Measurements from ENCODE around the gene TMEM187.
A peak's percentile ranks its signal among the peaks of the same experiment; 100 is the strongest.

Gene TMEM187

DNA sequence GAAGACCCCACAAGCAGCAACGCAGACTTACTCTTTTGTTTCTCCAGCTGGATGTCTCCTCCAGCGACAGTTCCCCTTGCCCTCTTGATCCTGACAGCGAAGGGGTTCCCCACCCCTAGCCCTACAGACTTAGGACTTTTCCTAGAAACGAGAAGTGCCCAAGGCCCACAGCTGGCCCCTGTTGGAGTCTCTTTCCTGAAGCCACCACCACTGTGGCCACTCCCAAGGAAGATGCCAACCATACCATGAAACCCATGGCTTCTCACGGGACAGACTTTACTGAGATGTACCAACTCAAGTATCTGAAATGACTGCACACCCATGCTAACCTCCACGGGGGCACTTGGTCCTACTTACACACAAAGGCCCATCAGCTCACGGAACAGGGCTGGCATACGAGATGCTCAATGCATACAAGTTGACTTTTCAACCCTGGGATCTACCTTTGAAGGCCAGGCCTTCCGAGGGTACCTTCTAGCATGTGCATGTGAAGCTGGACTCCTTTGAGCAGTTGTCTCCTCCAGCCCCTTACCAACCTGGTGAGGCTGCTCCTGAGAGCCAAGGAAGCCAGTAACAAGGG lies 48.1 kb downstream of the TMEM187 start:
- peak overlapping the region; percentile 97 for H3K27ac Mint-ChIP-seq
- H3K36me3 Mint-ChIP-seq, result peaks cover 11% of the 10 kb centered on the region
- no peaks in the 10 kb centered on the region for H3K9me3 Mint-ChIP-seq
- H3K4me1 Mint-ChIP-seq, result peaks cover 18% of the 10 kb centered on the region
- ATAC-seq, result no peak
- peak overlapping the region; percentile 89 for H3K4me3 Mint-ChIP-seq
- no peaks in the 10 kb centered on the region for H3K27me3 Mint-ChIP-seq

DNA sequence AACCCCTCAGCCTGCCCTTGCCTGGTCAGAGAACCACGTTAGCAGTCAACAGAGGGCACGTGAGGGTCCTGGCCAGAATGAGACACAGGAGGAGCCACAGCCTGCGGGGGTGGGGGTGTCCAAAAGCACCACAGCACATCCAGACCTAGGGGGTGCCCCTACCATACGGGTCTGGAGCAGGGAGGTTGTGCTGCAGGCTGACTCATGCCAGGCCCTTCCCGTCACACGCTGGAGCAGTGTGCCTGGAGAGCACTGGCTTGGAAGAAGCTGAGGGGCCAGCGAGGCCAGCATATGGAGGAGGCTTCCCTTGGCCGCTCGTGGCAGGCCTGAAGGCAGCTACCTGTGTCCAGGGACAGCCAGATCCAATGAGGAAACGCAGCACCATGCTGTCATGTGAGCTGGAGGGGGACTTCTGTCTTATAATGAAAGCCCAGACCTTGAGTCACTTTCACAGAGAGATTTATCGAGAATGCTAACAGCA lies 48.6 kb downstream of the TMEM187 start:
- ATAC-seq, result no peak
- Mint-ChIP-seq H3K27me3 (no peaks in the 10 kb centered on the region), H3K27ac (peak overlapping the region; percentile 97), H3K4me1 (peaks cover 13% of the 10 kb centered on the region), H3K36me3 (peaks cover 6% of the 10 kb centered on the region), H3K4me3 (no peak overlapping the region), H3K9me3 (no peaks in the 10 kb centered on the region)

GRCh38 chrX:154022108-154022507 lies 49.6 kb downstream of the TMEM187 start:
- H3K27me3 Mint-ChIP-seq, result no peaks in the 10 kb centered on the region
- H3K4me3 Mint-ChIP-seq, result no peak overlapping the region
- H3K4me1 Mint-ChIP-seq, result peaks cover 13% of the 10 kb centered on the region
- H3K36me3 Mint-ChIP-seq, result peaks cover 6% of the 10 kb centered on the region
- H3K9me3 Mint-ChIP-seq, result no peaks in the 10 kb centered on the region
- ATAC-seq, result no peak
- no peak overlapping the region for H3K27ac Mint-ChIP-seq

GRCh38 chrX:154023276-154024000 lies 50.9 kb downstream of the TMEM187 start:
- no peaks in the 10 kb centered on the region for H3K27me3 Mint-ChIP-seq
- H3K4me3 Mint-ChIP-seq, result no peak overlapping the region
- H3K4me1 Mint-ChIP-seq, result peaks cover 13% of the 10 kb centered on the region
- no peak for ATAC-seq
- H3K9me3 Mint-ChIP-seq, result no peaks in the 10 kb centered on the region
- H3K36me3 Mint-ChIP-seq, result peaks cover 7% of the 10 kb centered on the region
- H3K27ac Mint-ChIP-seq, result no peak overlapping the region

- Mint-ChIP-seq H3K4me1 (peaks cover 8% of the 10 kb centered on the region), H3K27ac (no peak overlapping the region), H3K36me3 (peaks cover 8% of the 10 kb centered on the region), H3K27me3 (no peaks in the 10 kb centered on the region), H3K4me3 (no peak overlapping the region), H3K9me3 (no peaks in the 10 kb centered on the region)
- no peak for ATAC-seq
Observed at GRCh38 chrX:154024271-154024670, 51.7 kb downstream of the TMEM187 start.

GRCh38 chrX:154025230-154025629 lies 52.7 kb downstream of the TMEM187 start:
- no peaks in the 10 kb centered on the region for H3K9me3 Mint-ChIP-seq
- no peak for ATAC-seq
- H3K4me3 Mint-ChIP-seq, result no peak overlapping the region
- H3K27ac Mint-ChIP-seq, result no peak overlapping the region
- peaks cover 8% of the 10 kb centered on the region for H3K36me3 Mint-ChIP-seq
- peaks cover 6% of the 10 kb centered on the region for H3K4me1 Mint-ChIP-seq
- no peaks in the 10 kb centered on the region for H3K27me3 Mint-ChIP-seq

- Mint-ChIP-seq H3K27me3 (no peaks in the 10 kb centered on the region), H3K4me1 (no peaks in the 10 kb centered on the region), H3K4me3 (no peak overlapping the region), H3K36me3 (peaks cover 8% of the 10 kb centered on the region), H3K9me3 (no peaks in the 10 kb centered on the region), H3K27ac (no peak overlapping the region)
- no peak for ATAC-seq
Observed at GRCh38 chrX:154026136-154027021, 53.8 kb downstream of the TMEM187 start.

DNA sequence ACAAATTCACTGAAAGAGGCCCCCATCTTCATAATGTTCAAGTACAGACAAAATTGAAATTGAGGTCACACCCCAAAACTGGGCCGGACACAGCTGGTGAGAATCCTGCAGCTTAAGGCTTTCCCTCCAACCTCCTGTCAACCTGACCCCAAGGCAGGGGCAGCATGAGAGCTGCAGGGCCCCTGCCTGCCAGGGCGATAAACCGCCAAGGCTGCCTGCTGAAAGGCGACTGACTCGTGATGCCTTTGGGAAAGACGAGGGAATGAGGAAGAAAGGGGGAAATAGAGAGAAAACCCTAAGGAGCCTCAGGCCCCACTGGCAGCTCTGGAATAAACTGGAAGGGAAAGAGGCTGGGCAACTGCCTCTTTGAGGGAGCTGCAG lies 54.5 kb downstream of the TMEM187 start:
- Mint-ChIP-seq H3K27me3 (no peaks in the 10 kb centered on the region), H3K4me3 (no peak overlapping the region), H3K9me3 (no peaks in the 10 kb centered on the region), H3K4me1 (no peaks in the 10 kb centered on the region), H3K36me3 (peaks cover 11% of the 10 kb centered on the region), H3K27ac (no peak overlapping the region)
- no peak for ATAC-seq

DNA sequence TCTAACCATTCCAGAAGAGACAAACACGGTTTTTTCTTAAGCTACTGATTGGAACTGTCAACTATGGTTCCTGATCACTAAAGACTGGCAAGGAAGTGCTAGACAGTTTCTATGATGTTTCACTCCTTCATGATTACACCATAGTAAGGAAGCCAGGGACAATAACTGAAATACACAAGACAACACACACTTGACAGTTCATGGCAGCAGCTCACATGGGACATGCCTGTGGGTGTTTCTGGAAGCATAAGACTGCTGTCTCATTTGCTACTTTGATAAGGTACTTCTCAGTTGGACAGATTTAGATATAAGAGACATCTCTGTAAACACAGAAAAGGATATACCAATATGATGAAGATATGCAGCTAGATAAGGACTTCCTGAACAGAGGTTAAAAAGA lies 55.4 kb downstream of the TMEM187 start:
- no peaks in the 10 kb centered on the region for H3K4me1 Mint-ChIP-seq
- no peak overlapping the region for H3K27ac Mint-ChIP-seq
- H3K9me3 Mint-ChIP-seq, result no peaks in the 10 kb centered on the region
- H3K4me3 Mint-ChIP-seq, result no peak overlapping the region
- no peaks in the 10 kb centered on the region for H3K27me3 Mint-ChIP-seq
- peaks cover 14% of the 10 kb centered on the region for H3K36me3 Mint-ChIP-seq
- no peak for ATAC-seq

- Mint-ChIP-seq H3K36me3 (peaks cover 14% of the 10 kb centered on the region), H3K27ac (peak overlapping the region; percentile 57), H3K4me1 (no peaks in the 10 kb centered on the region), H3K9me3 (no peaks in the 10 kb centered on the region), H3K4me3 (no peak overlapping the region), H3K27me3 (no peaks in the 10 kb centered on the region)
- no peak for ATAC-seq
Observed at GRCh38 chrX:154028502-154029184, 56.1 kb downstream of the TMEM187 start.

GRCh38 chrX:154029439-154029838 lies 56.9 kb downstream of the TMEM187 start:
- peaks cover 14% of the 10 kb centered on the region for H3K36me3 Mint-ChIP-seq

GRCh38 chrX:154030266-154030665 lies 57.7 kb downstream of the TMEM187 start:
- Mint-ChIP-seq H3K36me3 (peaks cover 14% of the 10 kb centered on the region), H3K4me3 (no peak overlapping the region), H3K27me3 (no peaks in the 10 kb centered on the region), H3K9me3 (no peaks in the 10 kb centered on the region), H3K27ac (no peak overlapping the region), H3K4me1 (no peaks in the 10 kb centered on the region)
- ATAC-seq, result no peak

More at GRCh38 chrX:154029439-154029838, 56.9 kb downstream of the TMEM187 start:
- H3K27me3 Mint-ChIP-seq, result no peaks in the 10 kb centered on the region
- no peaks in the 10 kb centered on the region for H3K4me1 Mint-ChIP-seq
- no peak overlapping the region for H3K4me3 Mint-ChIP-seq
- no peaks in the 10 kb centered on the region for H3K9me3 Mint-ChIP-seq
- ATAC-seq, result no peak
- H3K27ac Mint-ChIP-seq, result no peak overlapping the region

DNA sequence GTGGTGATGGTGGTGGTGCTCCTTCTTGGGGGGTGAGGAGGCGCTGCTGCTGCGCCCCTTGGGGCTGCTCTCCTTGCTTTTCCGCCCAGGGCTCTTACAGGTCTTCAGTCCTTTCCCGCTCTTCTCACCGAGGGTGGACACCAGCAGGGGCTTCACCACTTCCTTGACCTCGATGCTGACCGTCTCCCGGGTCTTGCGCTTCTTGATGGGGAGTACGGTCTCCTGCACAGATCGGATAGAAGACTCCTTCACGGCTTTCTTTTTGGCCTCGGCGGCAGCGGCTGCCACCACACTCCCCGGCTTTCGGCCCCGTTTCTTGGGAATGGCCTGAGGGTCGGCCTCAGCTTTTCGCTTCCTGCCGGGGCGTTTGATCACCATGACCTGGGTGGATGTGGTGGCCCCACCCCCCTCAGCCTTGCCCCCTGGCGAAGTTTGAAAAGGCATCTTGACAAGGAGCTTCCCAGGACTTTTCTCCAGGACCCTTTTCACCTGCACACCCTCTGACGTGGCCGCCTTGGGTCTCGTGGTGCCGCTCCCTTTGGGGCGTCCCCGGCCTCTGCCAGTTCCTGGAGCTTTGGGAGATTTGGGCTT lies 58.3 kb downstream of the TMEM187 start:
- Mint-ChIP-seq H3K4me1 (peaks cover 1% of the 10 kb centered on the region), H3K27ac (no peak overlapping the region), H3K9me3 (no peaks in the 10 kb centered on the region), H3K36me3 (peaks cover 14% of the 10 kb centered on the region), H3K27me3 (no peaks in the 10 kb centered on the region), H3K4me3 (no peak overlapping the region)
- ATAC-seq, result no peak

- H3K9me3 Mint-ChIP-seq, result no peaks in the 10 kb centered on the region
- H3K4me3 Mint-ChIP-seq, result no peak overlapping the region
- H3K4me1 Mint-ChIP-seq, result peaks cover 10% of the 10 kb centered on the region
- peaks cover 20% of the 10 kb centered on the region for H3K36me3 Mint-ChIP-seq
- ATAC-seq, result no peak
- H3K27me3 Mint-ChIP-seq, result no peaks in the 10 kb centered on the region
- H3K27ac Mint-ChIP-seq, result no peak overlapping the region
Observed at GRCh38 chrX:154032160-154032559, 59.6 kb downstream of the TMEM187 start.

DNA sequence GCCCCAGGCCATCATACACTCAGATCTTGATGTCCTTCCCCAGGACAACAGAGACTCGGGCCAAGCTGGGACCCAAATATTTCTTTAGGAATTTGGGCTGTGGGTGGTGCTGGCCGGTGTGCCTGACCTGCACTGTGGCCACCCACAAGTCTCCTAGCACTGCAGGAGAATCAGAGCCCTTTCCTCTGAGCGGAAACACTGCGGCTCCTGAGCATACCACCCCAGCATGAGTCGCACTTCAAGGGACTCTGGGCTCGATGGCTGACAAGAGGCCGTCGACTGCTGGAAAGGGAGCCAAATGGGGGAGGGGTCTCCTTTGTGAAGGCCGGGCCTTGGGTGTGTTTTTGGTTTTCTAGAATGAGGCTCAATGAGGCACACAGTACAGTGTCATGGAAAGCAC lies 60.1 kb downstream of the TMEM187 start:
- Mint-ChIP-seq H3K36me3 (peaks cover 20% of the 10 kb centered on the region), H3K27me3 (no peaks in the 10 kb centered on the region), H3K27ac (no peak overlapping the region), H3K4me3 (no peak overlapping the region), H3K4me1 (peaks cover 10% of the 10 kb centered on the region), H3K9me3 (no peaks in the 10 kb centered on the region)
- ATAC-seq, result no peak
